Stimulated activated CD8-positive, alpha-beta memory T cell treated with anti-CD3 and anti-CD28 coated beads, Interleukin-12 subunit alpha, Interleukin-12 subunit beta, amount 100 ng/mL, for 1 hour (primary cell): ENCODE measurements around the gene RGS10.

ENCODE experiments used
- DNase-seq: peaks from one replicate; pipeline ENCODE4 v3.0.0-alpha.2; 2020; ENCODE audit warnings: low read depth

RGS10 gene

GRCh38 chr10:119518176-119518575 lies 24.3 kb downstream of the RGS10 start:
- no peak for DNase-seq

GRCh38 chr10:119517235-119518141 lies 25.0 kb downstream of the RGS10 start:
- no peak for DNase-seq

GRCh38 chr10:119516381-119517234 lies 25.9 kb downstream of the RGS10 start:
- DNase-seq, result peak; percentile 35

- DNase-seq, result no peak
Measured at GRCh38 chr10:119515511-119516045, 26.9 kb downstream of the RGS10 start.

GRCh38 chr10:119514819-119515218 lies 27.7 kb downstream of the RGS10 start:
- DNase-seq, result no peak

GRCh38 chr10:119511828-119512515 lies 30.5 kb downstream of the RGS10 start:
- no peak for DNase-seq

GRCh38 chr10:119509909-119510451 lies 32.5 kb downstream of the RGS10 start:
- no peak for DNase-seq

- DNase-seq, result no peak
Measured at GRCh38 chr10:119507115-119507514, 35.4 kb downstream of the RGS10 start.

GRCh38 chr10:119505588-119506315 lies 36.8 kb downstream of the RGS10 start:
- no peak for DNase-seq

- no peak for DNase-seq
Measured at GRCh38 chr10:119505131-119505551, 37.4 kb downstream of the RGS10 start.

GRCh38 chr10:119504651-119505050 lies 37.9 kb downstream of the RGS10 start:
- DNase-seq, result no peak

GRCh38 chr10:119503821-119504220 lies 38.7 kb downstream of the RGS10 start:
- no peak for DNase-seq

GRCh38 chr10:119502618-119503155 lies 39.8 kb downstream of the RGS10 start:
- no peak for DNase-seq

- DNase-seq, result peak; percentile 63
Measured at GRCh38 chr10:119502209-119502608, 40.3 kb downstream of the RGS10 start.

GRCh38 chr10:119501690-119502089 lies 40.8 kb downstream of the RGS10 start:
- no peak for DNase-seq

GRCh38 chr10:119500821-119501220 lies 41.7 kb downstream of the RGS10 start:
- DNase-seq, result no peak

- no peak for DNase-seq
Measured at GRCh38 chr10:119500123-119500795, 42.3 kb downstream of the RGS10 start.

GRCh38 chr10:119499677-119500002 lies 42.9 kb downstream of the RGS10 start:
- DNase-seq, result no peak

GRCh38 chr10:119498889-119499676 lies 43.4 kb downstream of the RGS10 start:
- DNase-seq, result no peak
